ENCODE measurements around the gene DYNC1H1.
"Not testable (repeated sequence)": the region's sequence is repeated elsewhere in the genome, so short reads cannot be mapped to it uniquely, and the experiment has no call there.

Gene DYNC1H1

GRCh38 chr14:101963656-101964296, 597 bp upstream of the DYNC1H1 start:
- no peak for DNase-seq (ENCODE audit: low read depth)

DNA sequence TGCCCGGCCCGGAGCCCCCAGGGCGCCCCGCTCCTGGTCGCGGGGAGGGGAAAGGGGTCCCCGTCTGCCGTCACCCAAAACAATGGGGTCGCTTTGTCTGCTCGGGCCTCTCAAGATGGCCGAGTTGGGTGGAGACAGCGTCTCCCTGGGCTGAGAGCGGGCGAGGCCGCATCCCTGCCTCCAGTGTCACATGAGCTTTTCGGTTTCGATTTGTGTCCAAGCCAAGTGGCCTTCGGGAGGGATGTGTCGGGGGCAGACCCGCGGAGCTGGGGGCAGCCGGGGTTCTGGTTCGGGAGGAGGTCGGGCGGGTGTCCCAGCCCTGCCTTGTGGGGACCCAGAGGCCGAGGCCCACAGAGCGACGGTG, 790 bp downstream of the DYNC1H1 start:
- peak; percentile 41 for DNase-seq (ENCODE audit: low read depth)

DNA sequence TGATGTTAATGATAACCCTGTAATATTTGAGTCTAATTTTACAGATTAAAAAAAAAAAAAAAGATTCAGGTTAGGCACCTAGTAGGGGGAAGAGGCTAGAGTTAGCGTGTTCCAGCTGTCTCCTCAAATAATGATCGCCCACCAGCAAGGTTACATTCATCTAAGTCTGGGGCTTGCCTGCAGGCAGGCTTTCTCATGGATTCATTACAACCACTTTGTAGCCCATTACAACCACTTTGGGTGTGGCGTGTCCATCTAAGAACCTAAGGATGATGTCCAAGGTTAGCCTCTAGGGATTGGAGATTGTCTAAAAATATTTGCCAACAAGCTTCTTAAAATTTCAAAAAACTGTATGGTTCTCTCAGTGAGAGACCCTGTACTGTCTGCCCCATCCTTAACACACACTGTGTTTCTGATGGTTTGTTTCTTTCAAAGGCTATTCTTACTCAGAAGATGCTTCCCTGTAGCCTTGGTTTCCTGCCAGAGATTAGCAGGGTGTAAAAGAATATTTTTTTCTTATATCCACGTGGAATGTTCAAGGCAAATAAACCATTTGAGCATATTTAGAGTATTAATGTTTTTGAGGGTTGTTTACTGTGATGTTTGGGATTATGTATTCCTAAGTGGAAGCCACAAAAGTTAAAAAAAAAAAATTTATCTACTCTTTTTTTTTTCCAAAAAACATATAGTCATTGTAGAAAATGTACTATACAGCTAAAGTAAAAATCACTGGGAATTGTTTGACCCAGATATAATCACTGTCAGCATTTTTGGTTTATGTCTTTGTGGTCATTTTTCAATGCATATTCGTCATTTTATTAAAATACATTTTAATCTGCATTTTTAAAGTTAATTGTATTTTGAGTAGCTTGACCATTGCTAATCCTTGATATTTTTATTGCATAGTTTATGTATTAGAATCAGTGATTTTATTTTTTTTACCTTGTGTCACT, 1.7 kb downstream of the DYNC1H1 start:
- DNase-seq (ENCODE audit: low read depth): no peak

DNA sequence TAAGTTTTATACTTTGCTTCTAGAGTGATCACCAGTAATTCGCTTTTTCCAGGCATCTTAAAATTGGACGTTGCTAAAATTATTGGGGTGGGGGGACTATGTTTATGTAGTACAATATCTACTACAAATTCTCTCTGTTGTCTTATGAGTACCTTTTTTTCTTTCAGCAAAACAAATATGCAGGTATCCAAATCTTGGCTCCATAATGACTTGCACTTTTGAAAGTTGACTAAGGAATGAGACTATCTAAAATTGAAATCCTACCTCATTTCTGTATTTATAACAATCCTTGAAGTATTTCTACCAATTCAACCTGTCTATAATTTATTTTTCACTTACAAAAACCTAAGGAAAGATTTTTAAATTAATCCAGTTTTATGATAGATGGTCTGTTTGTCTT, 2.4 kb downstream of the DYNC1H1 start:
- DNase-seq (ENCODE audit: low read depth): no peak

DNA sequence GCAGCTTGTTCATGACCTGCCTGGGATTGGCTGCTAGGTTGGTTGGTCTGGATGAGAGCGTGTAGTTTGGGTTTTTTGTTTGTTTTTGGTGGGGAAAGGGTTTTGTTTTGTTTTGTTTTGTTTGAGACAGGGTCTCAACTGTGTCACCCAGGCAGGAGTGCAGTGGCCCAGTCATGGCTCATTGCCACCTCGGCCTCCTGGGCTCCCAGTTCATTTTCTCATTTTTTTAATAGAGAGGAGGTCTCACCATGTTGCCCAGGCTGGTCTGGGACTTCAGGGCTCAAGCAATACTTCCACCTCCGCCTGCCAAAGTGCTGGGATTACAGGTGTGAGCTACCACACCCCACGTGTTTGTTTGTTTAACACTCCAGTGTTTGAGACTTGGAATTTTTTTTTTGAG, 3.8 kb downstream of the DYNC1H1 start:
- no peak for DNase-seq (ENCODE audit: low read depth)

- DNase-seq (ENCODE audit: low read depth): no peak
Observed at GRCh38 chr14:101969481-101969880, 5.1 kb downstream of the DYNC1H1 start.

DNA sequence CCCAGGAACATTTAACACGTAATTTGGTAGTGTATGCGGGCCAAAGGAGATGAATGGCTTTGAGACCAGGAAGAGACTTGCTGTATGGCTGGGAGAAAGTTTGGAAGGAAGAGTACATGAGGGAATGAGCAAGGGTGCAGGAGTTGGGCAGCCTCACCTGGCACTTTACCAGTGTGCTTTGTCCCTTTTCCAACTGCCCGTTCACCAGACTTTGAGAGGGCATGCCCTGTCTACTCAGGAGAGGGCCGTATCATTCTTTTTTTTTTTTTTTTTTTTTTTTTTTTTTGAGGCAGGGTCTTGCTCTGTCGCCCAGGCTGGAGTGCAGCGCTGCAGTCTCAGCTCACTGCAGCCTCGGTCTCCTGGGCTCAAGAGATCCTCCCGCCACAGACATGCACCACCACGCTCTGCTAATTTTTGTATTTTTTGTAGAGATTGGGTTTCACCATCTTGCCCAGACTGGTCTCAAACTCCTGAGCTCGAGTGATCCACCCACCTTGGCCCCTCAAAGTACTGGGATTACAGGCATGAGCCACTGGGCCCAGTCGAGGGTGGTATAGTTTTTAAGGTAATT, 6.5 kb downstream of the DYNC1H1 start:
- no peak for DNase-seq (ENCODE audit: low read depth)

- DNase-seq (ENCODE audit: low read depth): not testable (repeated sequence)
Observed at GRCh38 chr14:101971458-101971857, 7.1 kb downstream of the DYNC1H1 start.

DNA sequence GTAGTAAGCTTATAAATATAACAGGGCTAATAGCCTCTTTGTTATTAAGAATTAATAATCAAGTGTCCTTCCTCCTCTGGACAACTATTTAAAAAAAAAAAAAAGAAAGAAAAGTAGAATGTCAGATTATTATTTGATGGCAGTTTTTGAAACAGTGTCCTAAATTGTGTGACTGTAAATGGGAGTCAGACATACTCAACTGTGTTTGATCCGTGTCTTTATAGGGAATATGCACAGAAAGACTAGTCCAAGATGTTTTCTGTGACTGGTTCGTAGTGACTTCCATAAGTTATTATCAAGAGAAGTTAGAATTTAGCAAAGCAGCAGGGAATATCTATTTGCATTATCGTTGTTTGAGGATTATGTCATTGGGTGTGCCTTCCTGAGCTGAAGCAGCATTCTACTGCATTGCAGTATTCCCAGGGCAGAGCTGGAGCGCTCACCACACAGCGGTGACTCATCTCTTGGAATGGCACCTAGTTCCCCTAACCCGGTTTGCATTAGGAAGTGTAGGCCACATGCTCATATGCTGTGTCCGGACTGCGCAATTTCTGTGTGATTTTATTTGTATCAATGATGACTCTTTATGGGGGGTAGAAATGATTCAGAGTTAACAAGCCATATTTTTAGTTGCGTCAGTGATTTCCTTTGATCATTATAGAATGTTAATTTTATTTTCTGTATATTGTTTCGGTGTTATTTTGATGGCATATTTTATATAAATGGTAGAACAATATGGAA, 7.9 kb downstream of the DYNC1H1 start:
- DNase-seq (ENCODE audit: low read depth): peak; percentile 99

DNA sequence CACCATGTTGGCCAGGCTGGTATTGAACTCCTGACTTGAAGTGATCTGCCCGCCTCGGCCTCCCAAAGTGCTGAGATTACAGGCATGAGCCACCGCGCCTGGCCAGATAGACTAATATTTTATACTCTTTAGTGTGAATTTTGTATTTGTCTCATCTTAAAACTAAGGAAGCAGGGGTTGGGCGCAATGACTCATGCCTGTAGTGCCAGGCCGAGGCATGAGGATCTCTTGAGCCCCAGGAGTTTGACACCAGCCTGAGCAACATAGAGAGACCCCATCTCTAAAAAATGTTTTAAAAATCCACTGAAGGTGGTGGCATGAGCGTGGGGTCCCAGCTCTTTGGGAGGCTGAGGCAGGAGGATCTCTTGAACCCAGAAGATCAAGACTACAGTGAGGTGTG, 9.0 kb downstream of the DYNC1H1 start:
- no peak for DNase-seq (ENCODE audit: low read depth)

- no peak for DNase-seq (ENCODE audit: low read depth)
Observed at GRCh38 chr14:101975231-101975630, 10.9 kb downstream of the DYNC1H1 start.

- no peak for DNase-seq (ENCODE audit: low read depth)
Observed at GRCh38 chr14:101977311-101978071, 13.1 kb downstream of the DYNC1H1 start.

DNA sequence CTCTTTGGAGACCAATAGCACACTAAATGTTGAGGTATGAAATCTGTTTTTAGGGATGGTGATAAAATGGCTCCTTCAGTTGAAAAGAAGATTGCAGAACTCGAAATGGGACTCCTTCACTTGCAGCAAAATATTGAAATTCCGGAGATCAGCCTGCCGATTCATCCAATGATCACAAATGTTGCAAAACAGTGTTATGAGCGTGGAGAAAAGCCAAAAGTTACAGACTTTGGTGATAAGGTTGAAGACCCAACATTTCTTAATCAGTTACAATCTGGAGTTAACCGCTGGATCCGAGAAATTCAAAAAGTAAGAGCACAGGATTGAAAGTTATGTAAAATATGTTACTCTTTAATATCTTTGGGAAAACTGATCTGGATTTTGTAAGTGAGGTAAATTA, 15.3 kb downstream of the DYNC1H1 start:
- peak; percentile 37 for DNase-seq (ENCODE audit: low read depth)

DNA sequence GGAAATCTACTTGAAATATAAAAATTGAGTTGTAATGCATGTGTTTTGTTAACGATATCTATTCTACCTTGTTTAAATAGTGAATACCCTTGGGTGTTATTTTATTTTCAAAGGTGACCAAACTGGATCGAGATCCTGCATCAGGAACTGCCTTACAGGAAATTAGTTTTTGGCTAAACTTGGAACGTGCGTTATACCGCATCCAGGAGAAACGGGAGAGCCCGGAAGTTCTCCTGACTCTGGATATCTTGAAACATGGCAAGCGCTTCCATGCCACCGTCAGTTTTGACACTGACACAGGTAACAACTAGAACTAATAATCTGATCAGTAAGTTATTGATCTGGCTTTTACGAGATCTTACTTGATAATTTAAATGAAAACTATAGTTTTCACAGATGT, 15.9 kb downstream of the DYNC1H1 start:
- DNase-seq (ENCODE audit: low read depth): no peak

GRCh38 chr14:101980700-101981099, 16.3 kb downstream of the DYNC1H1 start:
- DNase-seq (ENCODE audit: low read depth): peak; percentile 99

GRCh38 chr14:101982621-101983020, 18.2 kb downstream of the DYNC1H1 start:
- no peak for DNase-seq (ENCODE audit: low read depth)

- not testable (repeated sequence) for DNase-seq (ENCODE audit: low read depth)
Observed at GRCh38 chr14:101984831-101985230, 20.5 kb downstream of the DYNC1H1 start.

GRCh38 chr14:101985957-101986356, 21.6 kb downstream of the DYNC1H1 start:
- DNase-seq (ENCODE audit: low read depth): no peak

GRCh38 chr14:101986953-101987352, 22.6 kb downstream of the DYNC1H1 start:
- DNase-seq (ENCODE audit: low read depth): no peak

GRCh38 chr14:101988377-101988776, 24.0 kb downstream of the DYNC1H1 start:
- no peak for DNase-seq (ENCODE audit: low read depth)

- DNase-seq (ENCODE audit: low read depth): no peak
Observed at GRCh38 chr14:101991352-101991751, 27.0 kb downstream of the DYNC1H1 start.

- no peak for DNase-seq (ENCODE audit: low read depth)
Observed at GRCh38 chr14:101992708-101993107, 28.3 kb downstream of the DYNC1H1 start.
